Hematopoietic multipotent progenitor cell (in vitro differentiated cells): ENCODE results near the gene PLEKHN1. TPM values are rescaled to one million over a fixed set of nuclear protein-coding genes. Genes with fewer than 3 reads are reported as not detected.
A peak's percentile ranks its signal among the peaks of the same experiment; 100 is the strongest.

Experiments
- DNase-seq, 3 donors: peaks; one replicate each; pipeline ENCODE4 v3.0.0-alpha.2; 2011 to 2015; ENCODE audit warnings: low read depth in 2 of 3, low spot score in 2 of 3
- total RNA-seq: library from RNA; depleted of rRNA; stranded (reverse); fragments of >200 nt; gene quantifications from one replicate; pipeline ENCODE4 v1.2.3, GENCODE V29; 2012

PLEKHN1 gene
- 0.54 TPM for total RNA-seq

GRCh38 chr1:966135-966703 lies at the start of gene PLEKHN1:
Gene PLEKHN1, plus strand, starts transcription at chr1:966482. Its CDS starts 50 bp downstream, at chr1:966532.
- DNase-seq: peak in 2 of 3 donors; percentile 23 to 48

GRCh38 chr1:917076-917459 lies 49.2 kb upstream of the PLEKHN1 start:
- DNase-seq: no peak

GRCh38 chr1:917466-918091 lies 48.7 kb upstream of the PLEKHN1 start:
- DNase-seq: no peak

GRCh38 chr1:918353-918752 lies 47.9 kb upstream of the PLEKHN1 start:
- DNase-seq: no peak

- no peak for DNase-seq
These were observed 47.4 kb upstream of the PLEKHN1 start for GRCh38 chr1:918843-919242.

GRCh38 chr1:919271-919872 lies 46.9 kb upstream of the PLEKHN1 start:
- DNase-seq: no peak

- no peak for DNase-seq
These were observed 46.3 kb upstream of the PLEKHN1 start for GRCh38 chr1:920010-920409.

- DNase-seq: no peak
These were observed 45.8 kb upstream of the PLEKHN1 start for GRCh38 chr1:920521-920920.

GRCh38 chr1:921011-921837 lies 45.1 kb upstream of the PLEKHN1 start:
- DNase-seq: peak in 2 of 3 donors; percentile 77 to 83

GRCh38 chr1:923131-923990 lies 42.9 kb upstream of the PLEKHN1 start, which contains the start of gene SAMD11:
Gene SAMD11, plus strand, starts transcription at chr1:923923. Its CDS starts 509 bp downstream, at chr1:924432.
- DNase-seq: peak; percentile 42 to 84 (median 78)

GRCh38 chr1:923991-924655 lies 42.2 kb upstream of the PLEKHN1 start:
- DNase-seq: no peak

- DNase-seq: no peak
These were observed 41.4 kb upstream of the PLEKHN1 start for GRCh38 chr1:924656-925560.

- DNase-seq: no peak
These were observed 40.5 kb upstream of the PLEKHN1 start for GRCh38 chr1:925561-926421.

GRCh38 chr1:927234-927633 lies 39.0 kb upstream of the PLEKHN1 start:
- no peak for DNase-seq

- DNase-seq: no peak
These were observed 38.5 kb upstream of the PLEKHN1 start for GRCh38 chr1:927748-928147.

- DNase-seq: no peak
These were observed 37.2 kb upstream of the PLEKHN1 start for GRCh38 chr1:928825-929661.
